ENCODE data around the gene HAVCR2.
"Not testable (repeated sequence)": the region's sequence is repeated elsewhere in the genome, so short reads cannot be mapped to it uniquely, and the experiment has no call there.

Gene HAVCR2

DNA sequence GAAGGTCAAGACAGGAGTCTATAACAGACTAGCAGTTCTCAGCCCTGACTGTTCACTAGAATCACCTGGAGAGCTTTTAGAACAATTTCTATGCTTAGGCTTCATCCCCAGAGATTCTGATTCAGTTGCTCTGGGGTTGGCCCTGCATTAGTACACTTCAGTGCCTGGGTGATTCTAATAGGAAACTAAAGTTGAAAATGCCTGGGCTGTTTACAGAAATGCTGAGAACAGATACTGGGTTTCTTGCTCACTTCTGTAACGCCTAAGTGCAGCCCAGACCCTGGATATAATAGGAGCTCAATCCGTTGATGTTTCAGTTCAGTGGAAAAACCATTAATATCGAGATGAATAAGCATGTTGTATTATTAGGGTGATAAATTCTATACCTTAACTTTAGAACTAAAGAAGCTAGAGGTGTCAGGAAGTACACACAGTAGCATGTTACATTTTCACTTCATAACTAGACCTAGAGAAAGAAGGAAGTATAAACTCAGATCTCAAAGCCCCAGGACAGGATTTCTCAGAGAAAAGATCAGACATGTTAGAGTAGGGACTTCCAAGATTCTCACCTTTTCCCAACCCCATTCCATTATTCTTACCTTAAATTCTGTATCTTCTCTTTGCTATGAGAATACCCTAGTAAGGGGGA lies 20.4 kb downstream of the HAVCR2 start:
- DNase-seq (ENCODE audit: low read depth): no peak

DNA sequence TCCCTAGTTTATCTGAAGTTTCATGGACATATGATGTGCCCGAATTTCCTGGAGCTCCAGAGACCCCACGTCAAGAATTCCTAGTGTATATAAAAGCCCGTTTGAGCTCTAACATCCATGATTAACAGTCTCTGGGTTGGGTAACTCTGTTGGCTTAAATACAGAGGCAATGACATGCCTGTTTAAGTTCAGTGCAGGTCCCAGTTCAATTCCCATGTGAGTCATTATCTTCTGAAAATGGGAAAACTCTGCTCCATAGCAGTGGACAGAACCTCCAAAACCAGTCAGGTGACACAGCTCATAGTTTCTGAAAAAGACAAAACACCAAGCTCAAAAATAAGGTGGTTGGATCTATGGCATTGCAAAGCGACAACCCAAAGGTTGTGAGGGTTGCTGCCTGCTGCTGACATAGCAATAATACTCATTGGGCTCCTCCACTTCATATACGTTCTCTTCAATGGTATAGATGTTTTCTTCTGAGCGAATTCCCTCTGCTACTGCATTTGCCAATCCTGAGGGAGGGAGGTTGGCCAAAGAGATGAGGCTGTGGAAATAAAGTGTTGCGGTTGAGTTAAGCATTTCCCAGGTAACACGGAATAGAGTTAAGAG lies 22.0 kb downstream of the HAVCR2 start:
- DNase-seq (ENCODE audit: low read depth): no peak

DNA sequence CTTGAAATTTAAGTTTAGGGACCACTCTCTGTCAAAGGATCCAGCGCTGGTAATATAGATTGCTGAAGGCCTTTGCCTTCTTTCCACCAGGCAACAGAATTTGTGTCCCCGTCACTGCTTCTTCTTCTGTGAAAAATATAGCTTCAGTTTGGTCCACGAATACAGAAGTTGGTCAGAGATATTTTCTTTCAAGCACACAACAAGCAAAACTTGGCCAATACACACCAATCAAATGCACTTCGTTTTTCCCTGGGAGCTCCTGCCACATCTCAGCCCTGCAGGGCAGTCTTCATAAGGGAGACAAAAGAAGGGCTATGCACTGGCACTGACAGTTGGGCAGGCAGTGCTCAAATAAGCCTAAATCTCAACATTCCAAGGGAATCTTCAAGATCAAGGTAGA lies 22.9 kb downstream of the HAVCR2 start:
- no peak for DNase-seq (ENCODE audit: low read depth)

DNA sequence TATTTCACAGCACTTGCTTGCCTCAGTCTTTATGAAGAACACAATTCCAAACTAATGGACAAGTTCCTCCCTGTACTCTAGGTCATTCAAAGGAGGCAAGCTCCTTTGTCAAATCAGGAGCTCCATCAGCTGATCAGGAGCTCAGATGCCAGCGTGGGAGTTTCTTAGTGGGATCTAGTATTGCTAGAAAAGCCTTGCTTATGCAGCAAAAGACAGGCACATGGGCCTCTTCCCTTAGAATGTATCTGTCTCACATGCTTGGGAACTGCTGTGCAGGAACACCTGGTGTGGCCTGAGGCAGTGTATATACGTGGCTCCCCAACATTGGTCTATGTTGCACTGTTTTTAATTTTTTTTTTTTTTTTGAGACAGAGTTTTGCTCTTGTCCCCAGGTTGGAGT lies 28.6 kb downstream of the HAVCR2 start:
- no peak for DNase-seq (ENCODE audit: low read depth)

DNA sequence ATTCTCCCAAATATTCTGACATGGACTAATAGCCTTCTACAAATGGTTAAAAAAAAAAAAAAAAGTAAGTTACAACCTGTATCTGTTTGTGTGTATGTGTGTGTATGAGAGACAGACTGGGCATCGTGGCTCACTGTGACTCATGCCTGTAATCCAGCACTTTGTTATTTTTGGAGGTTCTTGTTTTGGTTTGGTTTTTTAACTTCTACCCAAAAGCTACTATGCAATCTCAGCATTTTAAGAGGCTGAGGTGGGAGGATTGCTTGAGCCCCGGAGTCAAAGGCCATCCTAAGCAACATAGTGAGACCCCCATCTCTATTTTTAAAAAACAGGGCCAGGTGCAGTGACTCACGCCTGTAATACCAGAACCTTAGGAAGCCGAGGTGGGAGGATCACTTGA lies 32.3 kb downstream of the HAVCR2 start:
- DNase-seq (ENCODE audit: low read depth): no peak

DNA sequence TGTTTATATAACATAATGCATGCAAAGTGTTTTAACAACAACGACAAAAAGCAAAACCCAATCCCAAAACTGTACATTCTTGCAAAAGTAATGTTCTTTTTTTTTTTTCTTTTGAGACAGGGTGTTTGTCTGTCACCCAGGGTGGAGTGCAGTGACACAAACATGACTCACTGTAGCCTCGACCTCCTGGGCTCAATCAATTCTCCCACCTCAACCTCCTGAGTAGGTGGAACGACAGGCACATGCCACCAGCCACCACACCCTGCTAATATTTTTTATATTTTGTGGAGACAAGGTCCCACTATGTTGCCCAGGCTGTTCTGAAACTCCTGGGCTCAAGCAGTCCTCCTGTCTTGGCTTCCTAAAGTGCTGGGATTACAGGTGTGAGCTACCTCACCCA lies 36.3 kb downstream of the HAVCR2 start:
- peak; percentile 2 for DNase-seq (ENCODE audit: low read depth)

DNA sequence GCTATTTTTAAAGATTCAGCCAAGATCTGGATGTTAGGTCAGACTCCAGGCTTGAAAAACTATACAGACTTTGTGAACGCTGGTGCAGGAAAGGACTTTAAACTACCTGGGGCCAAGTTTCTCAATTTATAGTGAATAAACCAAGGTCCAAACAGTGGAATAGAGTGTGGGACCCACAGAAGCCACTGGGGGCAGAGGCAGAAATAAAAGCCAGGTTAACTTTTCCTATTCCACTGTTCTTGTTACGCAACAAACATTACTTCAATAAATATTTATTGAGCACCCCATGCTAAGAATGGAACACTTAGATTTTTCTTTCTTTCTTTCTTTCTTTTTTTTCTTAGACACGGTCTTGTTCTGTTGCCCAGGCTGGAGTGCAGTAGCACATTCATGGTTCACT lies 38.9 kb downstream of the HAVCR2 start:
- no peak for DNase-seq (ENCODE audit: low read depth)

DNA sequence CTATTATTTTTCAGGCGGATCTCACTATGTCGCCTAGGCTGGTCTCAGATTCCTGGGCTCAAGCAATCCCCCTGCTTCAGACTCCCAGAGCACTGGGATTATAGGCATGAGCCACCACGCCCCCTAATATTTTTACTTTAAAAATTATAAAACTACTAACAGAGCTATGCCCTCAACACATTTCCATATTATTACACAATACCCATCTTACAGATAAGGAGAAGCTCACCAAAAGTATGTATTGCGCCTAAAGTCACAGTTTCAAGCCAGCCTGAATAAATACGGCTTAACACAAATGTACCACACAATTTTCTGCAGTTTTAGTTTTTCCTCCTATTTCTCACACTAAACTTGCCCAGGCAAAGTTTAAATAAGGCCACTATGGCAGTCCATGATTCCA lies 40.1 kb downstream of the HAVCR2 start:
- DNase-seq (ENCODE audit: low read depth): no peak

DNA sequence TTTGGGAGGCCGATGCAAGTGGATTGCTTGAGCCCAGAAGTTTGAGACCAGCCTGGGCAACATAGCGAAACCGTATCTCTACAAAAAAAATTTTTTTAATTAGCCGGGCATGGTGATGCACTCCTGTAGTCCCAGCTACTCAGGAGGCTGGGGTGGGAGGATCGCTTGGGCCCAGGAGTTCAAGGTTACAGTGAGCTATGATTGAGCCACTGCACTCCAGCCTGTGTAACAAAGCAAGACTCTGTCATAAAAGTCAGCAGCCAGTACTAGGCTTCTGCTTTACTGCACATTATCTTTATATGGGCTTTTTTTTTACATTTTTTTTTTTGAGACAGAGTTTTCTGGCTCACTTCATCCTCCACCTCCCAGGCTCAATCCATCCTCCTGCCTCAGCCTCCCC lies 40.5 kb downstream of the HAVCR2 start:
- DNase-seq (ENCODE audit: low read depth): no peak

DNA sequence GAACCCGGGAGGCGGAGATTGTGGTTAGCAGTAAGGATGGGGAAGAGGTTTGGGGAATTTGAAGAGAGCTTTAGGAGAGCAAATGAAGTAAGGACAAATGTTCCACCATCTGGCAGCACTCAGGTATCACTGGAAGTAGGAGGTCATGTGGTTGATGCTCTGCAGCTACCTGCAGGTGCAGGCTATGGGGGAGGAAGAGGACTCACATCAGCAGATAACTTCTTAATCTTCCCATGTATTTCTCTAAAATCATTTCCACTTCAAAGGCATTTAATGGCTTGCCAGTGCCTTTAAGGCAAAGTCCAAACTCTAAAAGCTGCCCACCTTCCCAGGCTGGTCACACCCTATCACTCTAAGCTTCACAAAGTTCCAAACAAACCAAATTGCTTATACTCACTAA lies 41.8 kb downstream of the HAVCR2 start:
- no peak for DNase-seq (ENCODE audit: low read depth)

DNA sequence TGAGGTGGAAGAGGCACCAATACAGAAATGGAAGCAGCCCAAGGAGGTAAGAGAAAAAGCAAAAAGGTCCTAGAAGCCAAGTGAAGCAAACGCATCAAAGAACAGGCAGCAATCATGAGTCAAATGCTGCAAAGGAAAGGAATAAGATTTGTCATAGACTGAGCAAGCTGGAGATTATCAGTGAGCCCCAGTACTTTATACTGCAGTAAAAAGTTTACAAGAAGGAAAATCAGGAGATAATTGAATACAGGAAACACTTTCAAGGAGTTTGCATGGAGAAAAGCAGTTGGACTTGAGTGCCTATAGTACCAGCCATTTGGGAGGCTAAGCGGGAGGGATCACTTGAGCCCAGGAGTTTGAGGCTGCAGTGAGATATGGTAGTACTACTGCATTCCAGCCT lies 42.8 kb downstream of the HAVCR2 start:
- no peak for DNase-seq (ENCODE audit: low read depth)

DNA sequence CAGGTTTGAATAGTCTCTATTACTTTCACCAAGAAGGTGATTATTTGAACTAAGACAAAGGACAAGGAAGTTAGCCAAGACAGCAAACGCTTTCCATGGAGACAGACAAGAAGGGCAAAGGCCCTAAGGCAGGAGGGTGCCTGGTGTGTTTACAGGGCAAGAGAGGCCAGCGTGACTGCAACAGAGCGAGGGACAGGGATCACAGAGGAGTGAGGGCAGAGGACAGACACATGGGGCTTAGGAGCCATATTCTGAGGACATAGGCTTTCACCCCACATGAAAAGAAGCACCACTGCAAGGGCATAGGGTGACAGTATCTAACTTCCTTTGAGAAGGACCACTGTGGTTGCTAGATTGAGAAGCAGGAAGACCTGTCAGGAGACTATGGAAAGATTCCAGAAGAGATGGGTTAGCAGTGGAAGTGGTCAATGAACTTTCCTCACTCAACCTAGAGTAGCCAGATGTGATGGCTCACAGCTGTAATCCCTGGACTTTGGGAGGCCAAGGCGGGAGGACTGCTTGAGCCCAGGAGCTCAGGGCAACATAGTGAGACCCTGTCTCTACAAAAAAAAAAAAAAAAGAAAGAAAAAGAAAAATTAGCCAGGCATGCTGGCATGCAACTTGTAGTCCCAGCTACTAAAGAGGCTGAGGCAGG lies 44.9 kb downstream of the HAVCR2 start:
- DNase-seq (ENCODE audit: low read depth): no peak

DNA sequence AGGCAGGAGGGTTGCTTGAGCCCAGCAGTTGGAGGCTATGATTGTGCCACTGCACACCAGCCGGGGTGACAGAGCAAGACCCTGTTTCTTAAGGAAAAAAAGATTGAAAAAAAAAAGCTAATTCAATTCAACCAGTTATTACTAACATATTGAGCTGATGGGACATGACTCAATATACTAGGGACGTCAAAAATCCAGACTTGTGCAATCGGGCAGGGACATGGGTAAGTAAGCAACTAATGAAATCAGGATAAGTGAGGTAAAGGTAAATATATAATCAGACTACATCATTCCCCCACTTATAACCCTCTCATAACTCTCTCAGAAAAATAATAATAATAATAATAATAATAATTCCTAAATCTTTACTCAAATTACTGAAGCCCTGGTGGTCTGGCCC lies 49.0 kb downstream of the HAVCR2 start:
- DNase-seq (ENCODE audit: low read depth): no peak

DNA sequence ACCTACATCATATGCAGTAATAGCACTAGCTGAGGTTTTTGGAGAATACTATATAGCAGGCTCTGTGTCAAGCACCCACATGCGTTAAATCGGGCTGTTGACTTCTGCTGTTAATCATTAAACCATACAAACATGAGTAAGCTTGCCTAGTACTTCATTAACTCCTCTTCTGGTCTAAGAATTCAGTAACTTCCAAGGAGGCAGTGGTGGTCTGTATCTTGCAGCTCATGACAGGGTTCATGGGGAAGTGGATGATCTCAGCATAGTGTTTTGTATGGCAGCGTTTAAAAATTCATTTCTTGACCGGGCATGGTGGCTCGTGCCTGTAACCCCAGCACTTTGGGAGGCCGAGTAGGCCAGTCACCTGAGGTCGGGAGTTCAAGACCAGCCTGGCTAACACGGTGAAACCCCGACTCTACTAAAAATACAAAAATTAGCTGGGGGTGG lies 49.7 kb downstream of the HAVCR2 start, which contains the start of gene HAVCR1:
Gene HAVCR1, minus strand, starts transcription at position 24 of the 447 bp plus-strand sequence. CDS start 1,173 bp downstream, outside the sequence.
- DNase-seq (ENCODE audit: low read depth): no peak

DNA sequence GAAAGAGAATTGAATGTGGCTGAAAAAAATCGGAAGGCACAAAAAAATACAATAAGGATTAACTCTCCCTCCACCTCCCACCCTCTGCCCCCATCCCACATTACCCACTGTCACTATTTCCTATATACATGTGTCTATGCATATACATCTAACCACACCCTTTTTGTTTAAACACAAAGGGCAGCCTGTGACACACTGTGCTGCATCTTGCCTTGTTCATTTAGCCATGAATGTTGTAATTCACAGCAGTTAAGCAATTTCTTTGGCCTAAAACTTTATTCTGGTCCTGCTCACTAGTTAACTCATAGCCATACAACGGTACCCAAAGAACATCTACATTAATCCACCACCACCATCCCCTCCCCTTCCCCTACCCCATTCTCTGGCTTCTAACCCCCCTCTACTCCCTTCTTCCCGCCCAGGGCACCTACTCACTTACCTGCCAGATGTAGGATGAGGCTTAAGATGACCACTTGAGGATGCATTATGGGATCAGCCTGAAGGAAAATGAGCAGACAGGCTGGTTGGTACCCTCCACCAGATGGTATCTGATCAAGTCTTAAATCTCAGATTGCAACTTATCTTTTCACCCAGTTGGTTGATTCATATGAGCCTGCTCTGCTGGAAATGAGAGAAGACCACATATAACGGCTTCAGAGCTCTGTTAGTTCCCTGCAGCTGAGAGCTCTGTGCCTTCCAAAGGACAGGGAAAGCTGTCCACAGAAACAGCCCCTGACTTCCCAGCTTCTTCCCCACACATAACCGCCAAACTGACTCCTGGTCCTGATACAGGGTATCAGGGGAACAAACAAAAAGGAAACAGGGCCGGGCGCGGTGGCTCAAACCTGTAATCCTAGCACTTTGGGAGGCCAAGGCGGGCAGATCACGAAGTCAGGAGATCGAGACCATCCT lies 51.1 kb downstream of the HAVCR2 start:
- no peak for DNase-seq (ENCODE audit: low read depth)

DNA sequence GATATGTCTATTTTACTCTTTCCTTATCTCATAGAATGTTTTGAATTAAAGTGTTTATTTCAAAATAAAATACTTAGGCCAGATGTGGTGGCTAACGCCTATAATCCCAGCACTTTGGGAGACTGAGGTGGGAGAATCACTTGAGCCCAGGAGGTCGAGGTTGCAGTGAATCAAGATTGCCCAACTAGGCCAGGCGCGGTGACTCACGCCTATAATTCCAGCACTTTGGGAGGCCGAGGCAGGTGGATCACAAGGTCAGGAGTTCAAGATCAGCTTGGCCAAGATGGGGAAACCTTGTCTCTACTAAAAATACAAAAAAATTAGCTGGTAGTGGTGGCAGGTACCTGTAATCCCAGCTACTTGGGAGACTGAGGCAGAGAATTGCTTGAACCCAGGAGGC lies 52.0 kb downstream of the HAVCR2 start:
- not testable (repeated sequence) for DNase-seq (ENCODE audit: low read depth)

DNA sequence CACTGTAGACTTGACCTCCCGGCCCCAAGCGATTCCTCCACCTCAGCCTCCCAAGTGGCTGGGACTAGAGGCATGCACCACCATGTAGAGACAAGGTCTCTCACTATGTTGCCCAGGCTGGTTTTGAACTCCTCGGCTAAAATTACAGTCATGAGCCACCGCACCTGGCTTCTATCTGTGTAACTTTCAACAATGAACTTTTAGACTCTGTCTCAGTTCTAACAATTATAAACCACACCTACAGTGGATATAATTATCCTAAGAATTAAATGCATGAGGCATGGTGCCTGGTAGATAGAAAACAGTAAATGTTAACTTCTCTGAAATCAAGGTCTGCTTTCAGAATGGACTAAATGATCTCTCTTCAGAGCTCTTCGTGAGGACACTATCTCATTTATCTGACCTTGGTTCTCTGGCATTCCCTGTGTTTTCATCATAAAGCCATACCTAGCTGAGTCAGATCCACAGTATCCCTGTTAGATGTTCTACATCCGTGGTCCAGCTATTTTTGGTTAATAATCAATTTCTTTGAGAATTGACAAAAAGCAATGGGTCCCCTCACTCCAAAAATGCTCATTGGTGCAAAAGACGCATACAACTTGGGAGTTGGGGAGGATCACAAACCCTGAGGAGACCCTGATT lies 57.1 kb downstream of the HAVCR2 start:
- DNase-seq (ENCODE audit: low read depth): no peak

DNA sequence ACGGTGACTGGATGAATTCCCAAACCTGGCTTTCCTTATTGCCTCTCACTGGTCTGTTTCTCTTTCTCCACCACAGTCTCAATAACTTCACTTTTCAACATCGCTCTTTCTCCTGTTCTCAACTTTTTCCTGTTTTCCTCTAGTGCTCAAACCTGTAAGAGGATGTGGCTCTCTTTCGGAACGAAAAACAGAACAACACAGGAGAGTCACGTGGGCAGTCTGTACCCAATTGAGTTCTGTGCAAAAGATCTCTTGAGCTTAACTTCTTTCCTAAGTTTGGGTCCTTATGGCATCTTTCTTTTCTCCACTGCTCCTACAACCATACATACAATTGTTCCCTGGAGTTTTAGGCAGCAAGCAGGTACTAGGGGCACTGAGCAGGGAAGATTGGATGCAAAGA lies 58.8 kb downstream of the HAVCR2 start:
- DNase-seq (ENCODE audit: low read depth): no peak

DNA sequence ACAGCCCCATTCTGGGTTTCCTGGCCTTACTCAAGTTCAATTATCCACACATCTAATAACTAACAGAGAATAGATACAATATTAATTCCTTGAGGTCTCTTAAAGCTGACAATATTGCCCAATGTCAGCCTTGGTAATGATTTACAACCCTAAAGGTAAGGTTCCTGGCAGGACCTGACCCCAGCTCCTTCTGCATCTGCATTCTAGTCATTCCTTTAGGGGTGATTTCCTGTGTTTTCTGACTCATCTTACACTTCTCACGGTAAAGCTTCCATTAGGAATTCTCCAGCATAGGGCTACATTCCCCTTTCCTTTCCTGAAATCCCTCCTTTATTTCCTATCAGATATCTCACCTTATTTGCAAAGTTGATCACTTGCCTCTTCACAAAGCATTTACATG lies 59.2 kb downstream of the HAVCR2 start:
- no peak for DNase-seq (ENCODE audit: low read depth)

DNA sequence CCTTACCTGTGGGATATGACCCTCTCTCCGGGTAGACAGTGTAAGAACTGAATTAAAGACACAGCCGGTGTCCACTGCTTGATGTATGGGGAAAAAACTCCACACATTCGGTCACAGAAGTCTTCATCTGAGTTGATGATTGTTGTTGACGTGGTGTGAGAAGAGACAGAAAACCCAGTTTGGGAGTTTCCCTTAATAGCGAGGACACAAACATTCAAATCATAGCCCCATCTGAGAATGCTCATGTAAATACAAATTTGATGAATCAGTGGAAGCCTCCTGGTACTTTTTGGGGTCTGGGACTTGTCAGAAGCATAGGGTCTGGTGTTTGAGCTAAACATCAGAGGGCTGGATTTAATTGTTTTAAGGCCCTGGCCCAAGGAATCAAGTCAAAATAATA lies 60.9 kb downstream of the HAVCR2 start:
- DNase-seq (ENCODE audit: low read depth): no peak

DNA sequence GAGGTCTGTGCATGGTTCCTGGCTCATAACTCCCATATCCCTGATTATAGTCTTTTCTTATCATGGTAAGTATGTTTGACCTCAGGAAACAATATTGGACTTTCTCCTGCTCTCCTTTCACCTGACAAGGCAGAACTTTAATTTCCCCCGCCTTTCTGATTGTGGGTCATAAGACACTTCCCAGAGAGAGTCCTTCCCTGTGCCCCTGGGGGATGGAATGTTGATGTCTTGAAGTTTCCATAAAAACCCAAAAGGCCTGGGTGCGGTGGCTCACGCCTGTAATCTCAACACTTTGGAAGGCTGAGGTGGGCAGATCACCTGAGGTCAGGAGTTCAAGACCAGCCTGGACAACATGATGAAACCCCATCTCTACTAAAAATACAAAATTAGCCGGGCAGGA lies 61.8 kb downstream of the HAVCR2 start:
- not testable (repeated sequence) for DNase-seq (ENCODE audit: low read depth)

DNA sequence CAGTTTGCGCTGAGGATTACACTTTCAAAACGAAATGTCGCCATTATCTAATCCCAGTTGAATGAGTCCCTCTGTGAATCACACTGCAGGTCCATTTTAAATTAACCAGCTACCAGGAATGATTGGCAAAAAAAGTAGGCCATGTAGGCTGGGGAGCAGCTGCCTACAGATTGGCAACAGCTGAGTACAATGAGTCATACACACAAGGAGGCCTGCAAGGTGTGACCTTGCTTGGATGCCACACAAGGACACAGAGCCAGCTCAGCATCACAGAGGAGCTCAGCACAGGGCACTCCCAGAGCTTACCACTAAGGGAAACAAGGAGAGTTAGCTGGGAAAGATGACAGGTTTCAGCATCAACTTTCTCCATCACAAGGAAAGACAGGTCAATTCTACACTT lies 62.8 kb downstream of the HAVCR2 start:
- DNase-seq (ENCODE audit: low read depth): no peak
